GM21529 (cell line): ENCODE data around the gene SLIT3.
A peak's percentile ranks its signal among the peaks of the same experiment; 100 is the strongest.

Experiments used
- ATAC-seq: cut with Tn5 transposase; IDR thresholded peaks from one replicate; pipeline ENCODE4 v1.9.1; 2021; ENCODE audit not compliant: unreplicated experiment

Gene SLIT3

GRCh38 chr5:168693297-168693696, 607.6 kb downstream of the SLIT3 start:
- ATAC-seq = no peak

GRCh38 chr5:168691891-168692290, 609.0 kb downstream of the SLIT3 start:
- ATAC-seq = no peak

- no peak for ATAC-seq
Observed at GRCh38 chr5:168689260-168689659, 611.7 kb downstream of the SLIT3 start.

- ATAC-seq = no peak
Observed at GRCh38 chr5:168686837-168687236, 614.1 kb downstream of the SLIT3 start.

- no peak for ATAC-seq
Observed at GRCh38 chr5:168685566-168685965, 615.4 kb downstream of the SLIT3 start.

- ATAC-seq = no peak
Observed at GRCh38 chr5:168683927-168684295, 617.0 kb downstream of the SLIT3 start.

- ATAC-seq = no peak
Observed at GRCh38 chr5:168683247-168683926, 617.6 kb downstream of the SLIT3 start.

- ATAC-seq = no peak
Observed at GRCh38 chr5:168681556-168682183, 619.3 kb downstream of the SLIT3 start.

GRCh38 chr5:168680395-168680794, 620.5 kb downstream of the SLIT3 start:
- no peak for ATAC-seq

GRCh38 chr5:168679515-168679920, 621.4 kb downstream of the SLIT3 start:
- peak; percentile 60 for ATAC-seq

- ATAC-seq = no peak
Observed at GRCh38 chr5:168676501-168676900, 624.4 kb downstream of the SLIT3 start.

GRCh38 chr5:168675883-168676408, 625.0 kb downstream of the SLIT3 start:
- ATAC-seq = no peak

GRCh38 chr5:168674893-168675482, 626.0 kb downstream of the SLIT3 start:
- no peak for ATAC-seq

- ATAC-seq = no peak
Observed at GRCh38 chr5:168672888-168673287, 628.1 kb downstream of the SLIT3 start.

GRCh38 chr5:168672016-168672415, 628.9 kb downstream of the SLIT3 start:
- ATAC-seq = no peak

GRCh38 chr5:168670881-168671575, 629.9 kb downstream of the SLIT3 start:
- ATAC-seq = no peak

GRCh38 chr5:168669668-168670378, 631.1 kb downstream of the SLIT3 start:
- ATAC-seq = no peak

- no peak for ATAC-seq
Observed at GRCh38 chr5:168669156-168669555, 631.8 kb downstream of the SLIT3 start.

- no peak for ATAC-seq
Observed at GRCh38 chr5:168668078-168668477, 632.9 kb downstream of the SLIT3 start.

GRCh38 chr5:168667301-168667840, 633.6 kb downstream of the SLIT3 start:
- ATAC-seq = no peak

- ATAC-seq = no peak
Observed at GRCh38 chr5:168666356-168666755, 634.6 kb downstream of the SLIT3 start.
